GM23338 (cell line): ENCODE measurements around the gene ACTR8. TPM values are rescaled to one million over a fixed set of nuclear protein-coding genes. Genes with fewer than 3 reads are reported as not detected.
A peak's percentile ranks its signal among the peaks of the same experiment; 100 is the strongest.
"Not testable (repeated sequence)": the region's sequence is repeated elsewhere in the genome, so short reads cannot be mapped to it uniquely, and the experiment has no call there.

ENCODE experiments used
- ATAC-seq: fragments of 200-7000 bp; cut with Tn5 transposase; 3 replicates; pipeline ENCODE4 v1.9.1; 2020
- DNase-seq: peaks from one replicate; pipeline ENCODE4 v3.0.0-alpha.2; 2015; ENCODE audit warnings: low spot score
- H2AFZ ChIP-seq: fragments of 200-600 bp; sonication (generic); 2 replicates; pipeline ENCODE4 v1.8.0; 2016; ENCODE audit warnings: antibody characterized with exemption, mild to moderate bottlenecking, moderate library complexity
- H3F3A ChIP-seq: fragments of 200-600 bp; sonication (generic); replicated peaks from 2 replicates; pipeline ENCODE4 v1.8.0; 2017; ENCODE audit warnings: antibody characterized with exemption, mixed run types, low read depth
- H3K27ac ChIP-seq: fragments of 200-600 bp; sonication (generic); 2 replicates; pipeline ENCODE4 v1.6.1; 2016; ENCODE audit warnings: low read depth
- H3K27me3 ChIP-seq: fragments of 200-600 bp; sonication (generic); 2 replicates; pipeline ENCODE4 v1.8.0; 2016; ENCODE audit warnings: mild to moderate bottlenecking, mixed run types, moderate library complexity; ENCODE audit not compliant: insufficient read depth
- H3K36me3 ChIP-seq: fragments of 200-600 bp; sonication (generic); 2 replicates; pipeline ENCODE4 v1.8.0; 2016; ENCODE audit warnings: mild to moderate bottlenecking; ENCODE audit not compliant: insufficient read depth
- H3K4me1 ChIP-seq: fragments of 200-600 bp; sonication (generic); 2 replicates; pipeline ENCODE4 v1.8.0; 2016; ENCODE audit warnings: mild to moderate bottlenecking, moderate library complexity; ENCODE audit not compliant: insufficient read depth
- H3K4me2 ChIP-seq: fragments of 200-600 bp; sonication (generic); 2 replicates; pipeline ENCODE4 v1.7.1; 2017; ENCODE audit warnings: mixed run types
- H3K4me3 ChIP-seq: fragments of 200-600 bp; sonication (generic); 2 replicates; pipeline ENCODE4 v1.6.1; 2016; ENCODE audit warnings: mixed run types
- H3K79me2 ChIP-seq: fragments of 200-600 bp; sonication (generic); replicated peaks from 2 replicates; pipeline ENCODE4 v1.8.0; 2017; ENCODE audit warnings: mild to moderate bottlenecking; ENCODE audit not compliant: insufficient read depth
- H3K9me2 ChIP-seq: fragments of 200-600 bp; sonication (generic); 2 replicates; pipeline ENCODE4 v1.8.0; 2017; ENCODE audit not compliant: insufficient read depth
- H4K20me1 ChIP-seq: fragments of 200-600 bp; sonication (generic); replicated peaks from 2 replicates; pipeline ENCODE4 v1.8.0; 2017; ENCODE audit warnings: mild to moderate bottlenecking; ENCODE audit not compliant: insufficient read depth
- H3K27ac Mint-ChIP-seq: 2 replicates; pipeline ENCODE4 v1.8.0; 2020; ENCODE audit warnings: inconsistent platforms, mild to moderate bottlenecking, moderate library complexity, mixed read lengths
- H3K27me3 Mint-ChIP-seq: 3 replicates; pipeline ENCODE4 v1.8.0; 2022; ENCODE audit warnings: low read depth, mild to moderate bottlenecking, moderate library complexity, mixed read lengths, inconsistent platforms; ENCODE audit not compliant: insufficient read depth, poor library complexity
- H3K36me3 Mint-ChIP-seq: 3 replicates; pipeline ENCODE4 v1.8.0; 2021; ENCODE audit warnings: low read depth, mild to moderate bottlenecking, inconsistent platforms, moderate library complexity, mixed read lengths
- H3K4me1 Mint-ChIP-seq: 3 replicates; pipeline ENCODE4 v1.8.0; 2020; ENCODE audit warnings: mild to moderate bottlenecking, inconsistent platforms, mixed read lengths
- H3K4me3 Mint-ChIP-seq: 3 replicates; pipeline ENCODE4 v1.8.0; 2021; ENCODE audit warnings: moderate library complexity, mild to moderate bottlenecking, inconsistent platforms, mixed read lengths
- H3K9me3 Mint-ChIP-seq: 3 replicates; pipeline ENCODE4 v1.8.0; 2020; ENCODE audit warnings: moderate library complexity, mild to moderate bottlenecking, inconsistent platforms, mixed read lengths
- CTCF ChIP-seq, 2 experiments: fragments of 200-600 bp in 1 of 2; sonication (generic) in 1 of 2; conservative IDR thresholded peaks; 2 replicates each; pipeline versions ENCODE4 v1.5.1 to v1.6.1; 2016 to 2017; ENCODE audit warnings: antibody characterized with exemption in 2 of 2, low read depth in 2 of 2, mild to moderate bottlenecking in 2 of 2, moderate library complexity in 1 of 2
- ETS1 ChIP-seq: IDR thresholded peaks from 2 replicates; pipeline ENCODE4 v1.6.1; 2016; ENCODE audit warnings: antibody characterized with exemption
- EZH2 ChIP-seq: fragments of 200-600 bp; sonication (generic); IDR thresholded peaks from one replicate; pipeline ENCODE4 v1.8.0; 2017; ENCODE audit warnings: antibody characterized with exemption, mild to moderate bottlenecking, low read depth; ENCODE audit not compliant: unreplicated experiment
- REST ChIP-seq: IDR thresholded peaks from one replicate; pipeline ENCODE4 v1.6.1; 2018; ENCODE audit warnings: antibody characterized with exemption; ENCODE audit not compliant: unreplicated experiment
- polyA plus RNA-seq: library from polyadenylated mRNA; unstranded; fragments of >200 nt; fragmentation: Nextera tagmentation; extraction: Ambion mirVana; gene quantifications from 2 replicates; pipeline ENCODE4 v1.2.1, GENCODE V29; 2016
- total RNA-seq: library from RNA; depleted of rRNA; stranded (reverse); fragments of >200 nt; shearing (Covaris generic); gene quantifications from 2 replicates; pipeline ENCODE4 v1.2.3, GENCODE V29; 2014

Gene ACTR8
- total and polyA plus RNA-seq, 2 experiments from 2014 or later, result 19.8 to 23.0 TPM

- TF ChIP-seq CTCF (conservative IDR thresholded peaks at IDR 0.05; ENCODE audit: low read depth in 2 of 2), result no peak
- TF ChIP-seq ETS1, result peak; percentile 76; the same call in 1 of the 2 replicates
Measured at GRCh38 chr3:53881691-53882593, at the start of gene ACTR8 (continued).

GRCh38 chr3:53927208-53927872 is 45.4 kb upstream of the ACTR8 start:
- not testable (repeated sequence) for H3K36me3 Mint-ChIP-seq, H4K20me1 ChIP-seq, H3K9me2 ChIP-seq, H3K27me3 ChIP-seq, H3F3A ChIP-seq, H3K4me1 Mint-ChIP-seq, H3K27me3 Mint-ChIP-seq, H3K27ac ChIP-seq, H3K9me3 Mint-ChIP-seq, DNase-seq, H3K4me1 ChIP-seq, H3K79me2 ChIP-seq, ATAC-seq, H3K36me3 ChIP-seq
- Histone ChIP-seq H2AFZ (peak overlapping the region; percentile 66; the same call in 1 of the 2 replicates), H3K4me2 (peak overlapping the region; percentile 56), H3K4me3 (peak overlapping the region; percentile 36)
- peak overlapping the region; percentile 88 for H3K27ac Mint-ChIP-seq
- H3K4me3 Mint-ChIP-seq, result peak overlapping the region; percentile 52

- Mint-ChIP-seq H3K27ac (no peak overlapping the region), H3K9me3 (peaks cover 4% of the 10 kb centered on the region; the same call in 1 of the 3 replicates), H3K27me3 (no peaks in the 10 kb centered on the region), H3K36me3 (peaks cover 3% of the 10 kb centered on the region; the same call in 1 of the 3 replicates), H3K4me3 (no peak overlapping the region), H3K4me1 (no peaks in the 10 kb centered on the region)
- Histone ChIP-seq H3K4me2 (no peak overlapping the region), H3K36me3 (no peaks in the 10 kb centered on the region), H3F3A (no peaks in the 10 kb centered on the region), H3K4me3 (no peak overlapping the region), H3K9me2 (no peaks in the 10 kb centered on the region), H3K4me1 (no peaks in the 10 kb centered on the region), H4K20me1 (no peaks in the 10 kb centered on the region), H3K79me2 (no peaks in the 10 kb centered on the region), H3K27ac (no peak overlapping the region), H3K27me3 (no peaks in the 10 kb centered on the region), H2AFZ (no peak overlapping the region)
- TF ChIP-seq CTCF (conservative IDR thresholded peaks at IDR 0.05; ENCODE audit: low read depth in 2 of 2) (peak; percentile 43 to 60), REST (no peak), EZH2 (no peak)
- ATAC-seq (no peak), DNase-seq (peak; percentile 7)
Measured at GRCh38 chr3:53921296-53921695, 39.3 kb upstream of the ACTR8 start.
